HUDEP-2 (cell line): ENCODE results near the gene SPAG5.

Source experiments
- DNase-seq, 76 experiments: peaks; one replicate each; lab custom pipeline; 2025; ENCODE audit not compliant: unreplicated experiment in 76 of 76; lab: John Stamatoyannopoulos, UW

Gene SPAG5

GRCh38 chr17:28573040-28573380 lies 25.8 kb downstream of the SPAG5 start:
- no peak for DNase-seq

- peak in 2 of 76 experiments; percentile 4 to 42 for DNase-seq
These were observed 26.4 kb downstream of the SPAG5 start for GRCh38 chr17:28572259-28573039.

GRCh38 chr17:28571361-28572122 lies 27.3 kb downstream of the SPAG5 start, which contains the start of gene PIGS:
PIGS (minus strand) TSS chr17:28571524; CDS start chr17:28571496, 28 bp downstream.
- DNase-seq: peak in 74 of 76 experiments; percentile 45 to 94 (median 86)

GRCh38 chr17:28570716-28571360 lies 28.0 kb downstream of the SPAG5 start:
- peak in 41 of 76 experiments; percentile 3 to 48 (median 23) for DNase-seq

GRCh38 chr17:28569446-28569845 lies 29.4 kb downstream of the SPAG5 start:
- DNase-seq: no peak

- DNase-seq: no peak
These were observed 31.2 kb downstream of the SPAG5 start for GRCh38 chr17:28567604-28568003.

GRCh38 chr17:28563475-28563874 lies 35.4 kb downstream of the SPAG5 start:
- DNase-seq: no peak

- no peak for DNase-seq
These were observed 43.8 kb downstream of the SPAG5 start for GRCh38 chr17:28555022-28555421.

- DNase-seq: no peak
These were observed 44.3 kb downstream of the SPAG5 start for GRCh38 chr17:28554565-28554964.

GRCh38 chr17:28553000-28553505 lies 45.8 kb downstream of the SPAG5 start:
- no peak for DNase-seq

GRCh38 chr17:28552176-28552999 lies 46.4 kb downstream of the SPAG5 start, which contains the start of gene UNC119:
UNC119 (minus strand) TSS chr17:28552624; CDS start chr17:28552557, 67 bp downstream.
- peak in 50 of 76 experiments; percentile 15 to 73 (median 44) for DNase-seq

- no peak for DNase-seq
These were observed 47.2 kb downstream of the SPAG5 start for GRCh38 chr17:28551421-28552175.

GRCh38 chr17:28550858-28551257 lies 48.0 kb downstream of the SPAG5 start:
- DNase-seq: no peak

- no peak for DNase-seq
These were observed 49.3 kb downstream of the SPAG5 start for GRCh38 chr17:28549236-28550132.

GRCh38 chr17:28548417-28549130 lies 50.3 kb downstream of the SPAG5 start:
- no peak for DNase-seq

GRCh38 chr17:28547623-28548416 lies 51.0 kb downstream of the SPAG5 start:
- peak in 73 of 76 experiments; percentile 17 to 85 (median 70) for DNase-seq

GRCh38 chr17:28547096-28547622 lies 51.7 kb downstream of the SPAG5 start:
- DNase-seq: no peak
